Hepatocyte (in vitro differentiated cells): ENCODE data around the gene MRPL50. TPM values are rescaled to one million over a fixed set of nuclear protein-coding genes. Genes with fewer than 3 reads are reported as not detected.

Experiments used
- DNase-seq: peaks from one replicate; pipeline ENCODE4 v3.0.0-alpha.2; 2016; ENCODE audit warnings: low spot score
- H2AFZ ChIP-seq: fragments of 200-600 bp; sonication (generic); 2 replicates; pipeline ENCODE4 v1.6.0; 2016; ENCODE audit warnings: antibody characterized with exemption, mild to moderate bottlenecking
- H3K27ac ChIP-seq: fragments of 200-600 bp; sonication (generic); 2 replicates; pipeline ENCODE4 v1.5.1; 2016; ENCODE audit warnings: mild to moderate bottlenecking
- H3K27me3 ChIP-seq: fragments of 200-600 bp; sonication (generic); 2 replicates; pipeline ENCODE4 v1.6.1; 2016
- H3K36me3 ChIP-seq: fragments of 200-600 bp; sonication (generic); replicated peaks from 2 replicates; pipeline ENCODE4 v1.5.1; 2016; ENCODE audit warnings: low read depth; ENCODE audit not compliant: insufficient read depth
- H3K4me1 ChIP-seq: fragments of 200-600 bp; sonication (generic); 2 replicates; pipeline ENCODE4 v1.5.1; 2016; ENCODE audit warnings: mild to moderate bottlenecking, moderate library complexity; ENCODE audit not compliant: insufficient read depth
- H3K4me2 ChIP-seq: fragments of 200-600 bp; sonication (generic); 2 replicates; pipeline ENCODE4 v1.6.0; 2016
- H3K4me3 ChIP-seq: fragments of 200-600 bp; sonication (generic); 2 replicates; pipeline ENCODE4 v1.5.1; 2016; ENCODE audit warnings: mild to moderate bottlenecking
- H3K79me2 ChIP-seq: fragments of 200-600 bp; sonication (generic); 2 replicates; pipeline ENCODE4 v1.6.0; 2017; ENCODE audit warnings: mild to moderate bottlenecking
- H3K9me2 ChIP-seq: fragments of 200-600 bp; sonication (generic); replicated peaks from 2 replicates; pipeline ENCODE4 v1.6.0; 2017; ENCODE audit warnings: mild to moderate bottlenecking; ENCODE audit not compliant: insufficient read depth
- H3K9me3 ChIP-seq: fragments of 200-600 bp; sonication (generic); 2 replicates; pipeline ENCODE4 v1.5.1; 2016; ENCODE audit warnings: low read depth, mild to moderate bottlenecking
- H4K20me1 ChIP-seq: fragments of 200-600 bp; sonication (generic); 2 replicates; pipeline ENCODE4 v1.6.0; 2016; ENCODE audit warnings: mild to moderate bottlenecking; ENCODE audit not compliant: insufficient read depth, poor library complexity, severe bottlenecking
- CTCF ChIP-seq: fragments of 200-600 bp; sonication (generic); IDR thresholded peaks from 2 replicates; pipeline ENCODE4 v1.5.1; 2016; ENCODE audit warnings: antibody characterized with exemption, mild to moderate bottlenecking; ENCODE audit not compliant: poor library complexity
- EZH2 ChIP-seq: fragments of 200-600 bp; sonication (generic); IDR thresholded peaks from 2 replicates; pipeline ENCODE4 v1.6.1; 2016; ENCODE audit warnings: antibody characterized with exemption, mild to moderate bottlenecking, borderline replicate concordance
- EZH2phosphoT487 ChIP-seq: fragments of 200-600 bp; sonication (generic); IDR thresholded peaks from one replicate; pipeline ENCODE4 v1.6.1; 2018; ENCODE audit warnings: antibody characterized with exemption, mild to moderate bottlenecking, low read depth, moderate library complexity; ENCODE audit not compliant: unreplicated experiment, severe bottlenecking
- WGBS: methylation state at CpG from one replicate; pipeline ENCODE4 v1.1.6; 2016; ENCODE audit warnings: low lambda C conversion rate; ENCODE audit errors: missing lambda C conversion rate; 5-methylcytosine and 5-hydroxymethylcytosine counted together
- polyA plus RNA-seq: library from polyadenylated mRNA; unstranded; fragments of >200 nt; fragmentation: Nextera tagmentation; extraction: Ambion mirVana; gene quantifications from 2 replicates; pipeline ENCODE4 v1.2.1, GENCODE V29; 2016
- total RNA-seq: library from RNA; depleted of rRNA; stranded (reverse); fragments of >200 nt; gene quantifications from 2 replicates; pipeline ENCODE4 v1.2.3, GENCODE V29; 2014

Gene MRPL50
- total and polyA plus RNA-seq, 2 experiments from 2014 or later = 22.8 to 23.7 TPM

- no peaks in the 10 kb centered on the region for H3K9me2 ChIP-seq
- no peak overlapping the region for H2AFZ ChIP-seq
- no peaks in the 10 kb centered on the region for H3K36me3 ChIP-seq
- H3K4me2 ChIP-seq = peak overlapping the region; percentile 55
- H3K4me1 ChIP-seq = peaks cover 29% of the 10 kb centered on the region
- no peaks in the 10 kb centered on the region for H4K20me1 ChIP-seq
- TF ChIP-seq CTCF (no peak), EZH2phosphoT487 (no peak), EZH2 (no peak)
- H3K79me2 ChIP-seq = no peaks in the 10 kb centered on the region
- H3K27ac ChIP-seq = peak overlapping the region; percentile 93
- 72% methylated on average over 5 of the region's 5 CpGs for whole genome bisulfite sequencing
- H3K4me3 ChIP-seq = no peak overlapping the region
- no peaks in the 10 kb centered on the region for H3K9me3 ChIP-seq
- DNase-seq = peak; percentile 72
- no peaks in the 10 kb centered on the region for H3K27me3 ChIP-seq
Measured at GRCh38 chr9:101354143-101354764, 44.2 kb downstream of the MRPL50 start.

- Histone ChIP-seq H3K9me3 (no peaks in the 10 kb centered on the region), H3K9me2 (no peaks in the 10 kb centered on the region), H3K36me3 (no peaks in the 10 kb centered on the region), H3K4me2 (no peak overlapping the region), H3K27me3 (no peaks in the 10 kb centered on the region), H3K79me2 (no peaks in the 10 kb centered on the region), H4K20me1 (no peaks in the 10 kb centered on the region), H3K27ac (peak overlapping the region; percentile 93), H2AFZ (no peak overlapping the region), H3K4me3 (no peak overlapping the region), H3K4me1 (peaks cover 29% of the 10 kb centered on the region)
- DNase-seq = no peak
- 87% methylated on average over 2 of the region's 2 CpGs for WGBS
- TF ChIP-seq EZH2phosphoT487 = no peak
- TF ChIP-seq CTCF = no peak
- no peak for TF ChIP-seq EZH2
Measured at GRCh38 chr9:101353683-101354082, 44.7 kb downstream of the MRPL50 start.

- no peak for DNase-seq
- no peaks in the 10 kb centered on the region for H4K20me1 ChIP-seq
- H2AFZ ChIP-seq = no peak overlapping the region
- H3K36me3 ChIP-seq = no peaks in the 10 kb centered on the region
- H3K27ac ChIP-seq = peak overlapping the region; percentile 93
- no peaks in the 10 kb centered on the region for H3K27me3 ChIP-seq
- TF ChIP-seq CTCF (no peak), EZH2phosphoT487 (no peak), EZH2 (no peak)
- WGBS = 86% methylated on average over 6 of the region's 6 CpGs
- no peak overlapping the region for H3K4me2 ChIP-seq
- no peaks in the 10 kb centered on the region for H3K79me2 ChIP-seq
- no peak overlapping the region for H3K4me3 ChIP-seq
- H3K4me1 ChIP-seq = peaks cover 29% of the 10 kb centered on the region
- no peaks in the 10 kb centered on the region for H3K9me2 ChIP-seq
- no peaks in the 10 kb centered on the region for H3K9me3 ChIP-seq
Measured at GRCh38 chr9:101352892-101353463, 45.4 kb downstream of the MRPL50 start.
